MCF 10A (cell line): Measurements from ENCODE around the gene P2RY8. TPM values are rescaled to one million over a fixed set of nuclear protein-coding genes. Genes with fewer than 3 reads are reported as not detected.

Experiments
- Bru-seq: library from RNA; stranded (reverse); fragments of 400-500 nt; gene quantifications from one replicate; lab custom pipeline; 2021; lab: Mats Ljungman, UMichigan
- BruChase-seq, 2 experiments: library from RNA; stranded (reverse); fragments of 400-500 nt; gene quantifications; one replicate each; lab custom pipeline; 2021; lab: Mats Ljungman, UMichigan
- BruUV-seq: library from RNA; stranded (reverse); fragments of 400-500 nt; replicated peaks from 2 replicates; lab custom pipeline; 2021; lab: Mats Ljungman, UMichigan
- CTCF ChIA-PET: fragments of 300-600 bp; sonication (Branson Sonifier 250); formaldehyde crosslinking; extraction: SDS; loops from one replicate; lab custom pipeline; 2021; ENCODE audit warnings: antibody characterized with exemption, inconsistent platforms; lab: Yijun Ruan, JAX
- POLR2A ChIA-PET: fragments of 300-600, 350-650 bp; sonication (Branson Sonifier 250); formaldehyde crosslinking; extraction: SDS; loops from one replicate; lab custom pipeline; 2020; ENCODE audit warnings: antibody characterized with exemption, inconsistent platforms; lab: Yijun Ruan, JAX
- DNase-seq: peaks from one replicate; pipeline ENCODE4 v3.0.0-alpha.2; 2018; ENCODE audit not compliant: unreplicated experiment
- H3K27ac Mint-ChIP-seq: one replicate; pipeline ENCODE4 v1.8.0; 2022; ENCODE audit warnings: mild to moderate bottlenecking, low read depth, mixed read lengths; ENCODE audit not compliant: unreplicated experiment
- H3K27me3 Mint-ChIP-seq: one replicate; pipeline ENCODE4 v1.8.0; 2022; ENCODE audit warnings: mixed read lengths; ENCODE audit not compliant: insufficient read depth, unreplicated experiment
- H3K36me3 Mint-ChIP-seq: one replicate; pipeline ENCODE4 v1.8.0; 2022; ENCODE audit warnings: mild to moderate bottlenecking, moderate library complexity, mixed read lengths; ENCODE audit not compliant: insufficient read depth, unreplicated experiment
- H3K4me1 Mint-ChIP-seq: one replicate; pipeline ENCODE4 v1.8.0; 2022; ENCODE audit warnings: mixed read lengths; ENCODE audit not compliant: insufficient read depth, unreplicated experiment
- H3K4me3 Mint-ChIP-seq: one replicate; pipeline ENCODE4 v1.8.0; 2022; ENCODE audit warnings: mild to moderate bottlenecking, moderate library complexity, mixed read lengths; ENCODE audit not compliant: unreplicated experiment
- H3K9me3 Mint-ChIP-seq: one replicate; pipeline ENCODE4 v1.8.0; 2022; ENCODE audit warnings: mixed read lengths; ENCODE audit not compliant: unreplicated experiment
- intact Hi-C: fragments of 100-400 bp; cut with micrococcal nuclease; formaldehyde crosslinking; loops from 2 replicates; pipeline ENCODE4 v1.14.1; 2022
- long read RNA-seq: library from polyadenylated mRNA; stranded (forward); transcript quantifications from one replicate; pipeline ENCODE4 v2.0.0, GENCODE V29; 2022
- total RNA-seq: library from RNA; stranded (reverse); gene quantifications from 2 replicates; pipeline ENCODE4 v1.2.3, GENCODE V29; 2022
- TF ChIP-seq, protein P1 (sequence below): fragments of 200-600 bp; IDR thresholded peaks from one replicate; pipeline ENCODE4 v1.8.0; 2022; ENCODE audit warnings: antibody characterized with exemption, mild to moderate bottlenecking; ENCODE audit not compliant: unreplicated experiment

The P2RY8 gene, protein sequence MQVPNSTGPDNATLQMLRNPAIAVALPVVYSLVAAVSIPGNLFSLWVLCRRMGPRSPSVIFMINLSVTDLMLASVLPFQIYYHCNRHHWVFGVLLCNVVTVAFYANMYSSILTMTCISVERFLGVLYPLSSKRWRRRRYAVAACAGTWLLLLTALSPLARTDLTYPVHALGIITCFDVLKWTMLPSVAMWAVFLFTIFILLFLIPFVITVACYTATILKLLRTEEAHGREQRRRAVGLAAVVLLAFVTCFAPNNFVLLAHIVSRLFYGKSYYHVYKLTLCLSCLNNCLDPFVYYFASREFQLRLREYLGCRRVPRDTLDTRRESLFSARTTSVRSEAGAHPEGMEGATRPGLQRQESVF
- total RNA-seq (not detected in 2 replicates), Bru-seq, nascent RNA (not detected), BruChase-seq, experiment 1, labeled RNA remaining after a 6-hour chase (percentile 3 among the genes with signal in this experiment), BruChase-seq, experiment 2, labeled RNA remaining after a 2-hour chase (not detected)
- long read RNA-seq = 0 reads

DNA sequence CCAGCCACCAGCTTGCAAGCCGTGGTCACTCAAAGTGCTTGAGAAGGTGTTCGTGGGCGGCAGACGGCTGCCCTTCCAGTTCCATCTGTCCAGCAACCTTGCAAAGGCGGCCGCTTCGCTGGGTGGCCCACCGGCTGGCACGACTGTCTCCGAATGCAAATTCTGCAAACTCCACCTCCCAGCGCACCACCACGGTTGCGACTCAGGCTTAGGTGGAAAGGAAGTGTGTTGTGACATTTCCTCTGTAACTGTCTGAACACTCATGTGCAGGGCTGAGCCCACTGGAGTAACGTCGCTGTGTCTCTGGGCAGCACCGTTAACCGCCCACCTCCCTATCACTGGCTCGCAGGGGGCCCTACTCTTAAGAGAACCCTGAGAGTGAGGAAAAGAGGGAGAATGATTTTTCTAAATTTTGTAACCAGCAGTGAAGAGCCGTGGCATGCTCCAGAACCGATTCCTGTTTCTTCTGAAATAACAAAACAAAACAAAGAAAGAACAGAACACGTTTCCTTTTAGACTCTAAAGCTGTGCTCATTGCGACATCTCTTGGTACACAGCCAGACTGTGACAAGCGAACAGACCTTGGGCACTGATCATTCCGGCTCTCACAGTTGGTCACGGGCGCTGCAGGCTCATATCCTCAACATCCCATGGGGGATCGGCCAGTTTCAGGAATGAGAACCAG lies at the start of gene P2RY8:
Gene P2RY8 (minus strand): TSS at position 155 of the 685 bp plus-strand sequence. CDS start 70,627 bp downstream, outside the sequence.
- H3K4me1 Mint-ChIP-seq = no peaks in the 10 kb centered on the region
- no peaks in the 10 kb centered on the region for H3K9me3 Mint-ChIP-seq
- no peaks in the 10 kb centered on the region for H3K36me3 Mint-ChIP-seq
- intact Hi-C loops = no loop called here
- ChIA-PET CTCF (no interaction called here), POLR2A (no interaction called here)
- H3K27me3 Mint-ChIP-seq = no peaks in the 10 kb centered on the region
- no peak within 1 kb of the TSS for H3K4me3 Mint-ChIP-seq
- TF ChIP-seq, protein P1, sequence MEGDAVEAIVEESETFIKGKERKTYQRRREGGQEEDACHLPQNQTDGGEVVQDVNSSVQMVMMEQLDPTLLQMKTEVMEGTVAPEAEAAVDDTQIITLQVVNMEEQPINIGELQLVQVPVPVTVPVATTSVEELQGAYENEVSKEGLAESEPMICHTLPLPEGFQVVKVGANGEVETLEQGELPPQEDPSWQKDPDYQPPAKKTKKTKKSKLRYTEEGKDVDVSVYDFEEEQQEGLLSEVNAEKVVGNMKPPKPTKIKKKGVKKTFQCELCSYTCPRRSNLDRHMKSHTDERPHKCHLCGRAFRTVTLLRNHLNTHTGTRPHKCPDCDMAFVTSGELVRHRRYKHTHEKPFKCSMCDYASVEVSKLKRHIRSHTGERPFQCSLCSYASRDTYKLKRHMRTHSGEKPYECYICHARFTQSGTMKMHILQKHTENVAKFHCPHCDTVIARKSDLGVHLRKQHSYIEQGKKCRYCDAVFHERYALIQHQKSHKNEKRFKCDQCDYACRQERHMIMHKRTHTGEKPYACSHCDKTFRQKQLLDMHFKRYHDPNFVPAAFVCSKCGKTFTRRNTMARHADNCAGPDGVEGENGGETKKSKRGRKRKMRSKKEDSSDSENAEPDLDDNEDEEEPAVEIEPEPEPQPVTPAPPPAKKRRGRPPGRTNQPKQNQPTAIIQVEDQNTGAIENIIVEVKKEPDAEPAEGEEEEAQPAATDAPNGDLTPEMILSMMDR = no peak
- BruUV-seq = no TSS peak
- H3K27ac Mint-ChIP-seq = no peak within 1 kb of the TSS
- DNase-seq = peak; percentile 63

DNA sequence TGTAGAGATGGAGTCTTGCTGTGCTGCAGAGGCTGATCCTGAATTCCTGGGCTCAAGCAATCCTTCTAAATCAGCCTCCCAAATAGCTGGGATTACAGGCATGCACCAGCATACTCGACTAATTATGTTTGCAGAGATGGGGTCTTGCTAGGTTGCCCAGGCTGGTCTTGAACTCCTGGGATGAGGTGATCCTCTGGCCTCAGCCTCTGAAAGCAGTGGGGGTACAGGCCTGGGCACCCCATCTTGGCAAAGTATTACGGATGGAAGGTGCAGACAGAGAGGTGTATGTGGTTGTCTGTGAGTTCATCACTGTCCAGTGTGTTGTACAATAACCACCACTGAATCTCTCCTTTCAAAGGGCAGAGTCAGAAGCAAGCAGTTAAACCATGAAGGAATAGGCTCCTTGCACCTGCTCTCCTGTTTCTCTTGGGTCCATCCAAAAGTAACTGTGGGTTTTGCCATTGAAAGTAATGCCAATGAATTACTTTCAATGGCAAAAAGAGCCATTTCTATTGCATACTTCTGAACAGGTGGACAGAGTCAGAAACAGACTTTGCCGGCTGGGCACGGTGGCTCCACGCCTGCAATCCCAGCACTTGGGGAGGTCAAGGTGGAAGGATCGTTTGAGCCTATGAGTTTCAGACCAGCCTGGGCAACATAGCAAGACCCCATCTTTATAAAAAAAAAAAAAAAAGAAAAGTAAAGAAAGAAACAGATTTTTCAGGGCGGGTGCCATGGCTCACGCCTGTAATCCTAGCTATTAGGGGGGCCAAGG lies 47.4 kb upstream of the P2RY8 start:
- no peak for DNase-seq
- intact Hi-C loops = loop anchor here (5.0 kb wide), 1 partner anchor 337 kb away; no protein-coding TSS in a partner anchor
- H3K9me3 Mint-ChIP-seq = no peaks in the 10 kb centered on the region
- CTCF ChIA-PET = no interaction called here
- POLR2A ChIA-PET = no interaction called here
- no peaks in the 10 kb centered on the region for H3K27me3 Mint-ChIP-seq
- H3K36me3 Mint-ChIP-seq = no peaks in the 10 kb centered on the region
- TF ChIP-seq, protein P1 = no peak
- H3K27ac Mint-ChIP-seq = no peak overlapping the region
- H3K4me3 Mint-ChIP-seq = no peak overlapping the region
- BruUV-seq = no TSS peak
- peaks cover 12% of the 10 kb centered on the region for H3K4me1 Mint-ChIP-seq

DNA sequence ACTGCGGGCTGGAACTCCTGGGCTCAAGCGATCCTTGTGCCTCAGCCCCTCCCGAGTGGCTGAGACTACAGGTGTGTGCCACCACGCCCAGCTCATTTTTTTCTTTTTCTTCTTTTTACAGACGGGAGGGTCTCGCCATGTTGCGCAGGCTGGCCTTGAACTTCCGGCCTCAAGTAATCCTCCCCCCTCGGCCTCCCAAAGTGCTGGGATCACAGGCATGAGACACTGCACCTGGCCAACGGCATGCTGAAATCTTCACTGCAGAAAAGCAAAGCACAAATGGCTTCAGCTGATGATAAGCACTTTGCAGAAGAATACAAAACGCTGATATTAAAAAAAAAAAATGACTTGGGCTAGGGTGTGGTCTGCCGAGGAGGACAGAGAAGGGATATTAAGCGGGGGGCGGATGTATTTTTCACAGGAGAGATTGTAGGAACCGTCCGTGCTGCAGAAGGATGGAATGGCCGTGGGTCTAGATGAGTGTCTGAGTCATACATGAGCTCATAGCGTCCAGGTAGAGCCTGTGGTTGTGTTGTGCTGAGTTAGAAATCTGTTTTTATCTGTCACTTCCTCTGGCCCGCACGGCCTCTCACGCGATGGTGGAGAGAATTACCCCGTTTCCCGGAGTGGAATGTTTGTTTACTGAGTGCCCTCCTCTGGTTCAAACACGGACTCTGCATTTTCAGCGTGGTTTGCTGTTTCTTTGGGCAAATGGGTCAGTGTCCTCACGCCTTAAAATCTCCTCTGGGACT lies 45.9 kb upstream of the P2RY8 start:
- intact Hi-C loops = loop anchor here (5.0 kb wide), 1 partner anchor 336 kb away; no protein-coding TSS in a partner anchor
- TF ChIP-seq, protein P1 = no peak
- Mint-ChIP-seq H3K9me3 (no peaks in the 10 kb centered on the region), H3K27me3 (no peaks in the 10 kb centered on the region), H3K4me3 (peak overlapping the region; percentile 34), H3K36me3 (no peaks in the 10 kb centered on the region), H3K4me1 (peaks cover 12% of the 10 kb centered on the region), H3K27ac (no peak overlapping the region)
- BruUV-seq = no TSS peak
- CTCF ChIA-PET = no interaction called here
- DNase-seq = peak; percentile 64
- POLR2A ChIA-PET = no interaction called here
